Activated CD4-positive, alpha-beta T cell treated with anti-CD3 and anti-CD28 coated beads, Interleukin-2, Interleukin-4, amounts not matched to agents 100 ng/mL and 50 ng/mL, durations not matched to agents 16 hours and 8 hours (primary cell): Measurements from ENCODE around the gene GPD1.

Source experiments
- DNase-seq: peaks from one replicate; pipeline ENCODE4 v3.0.0-alpha.2; 2020; ENCODE audit warnings: low spot score

GPD1 gene

GRCh38 chr12:50101663-50102062 is 2.1 kb upstream of the GPD1 start:
- DNase-seq: no peak

DNA sequence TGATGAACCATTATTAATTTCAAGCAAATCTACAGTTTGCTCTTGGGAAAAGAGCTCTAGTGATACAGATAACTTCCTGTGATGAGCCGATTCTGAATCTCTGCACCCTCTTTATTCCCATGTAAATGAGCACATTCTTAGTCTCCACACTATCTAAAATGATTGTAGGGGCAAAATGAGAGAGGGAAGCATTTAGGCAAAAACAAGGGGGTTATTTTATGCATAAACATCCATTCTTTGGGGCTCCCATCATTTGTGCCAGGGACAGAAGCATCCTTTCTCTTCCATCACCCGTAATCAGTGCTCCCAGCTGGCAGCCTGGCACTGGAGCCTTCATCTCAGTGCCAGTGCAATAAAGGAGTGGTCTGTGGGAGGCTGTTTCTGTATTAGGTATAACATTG is 1.7 kb upstream of the GPD1 start:
- no peak for DNase-seq

GRCh38 chr12:50102646-50103309 is 1.0 kb upstream of the GPD1 start:
- DNase-seq: no peak

GRCh38 chr12:50103351-50103750 is 457 bp upstream of the GPD1 start:
- no peak for DNase-seq

DNA sequence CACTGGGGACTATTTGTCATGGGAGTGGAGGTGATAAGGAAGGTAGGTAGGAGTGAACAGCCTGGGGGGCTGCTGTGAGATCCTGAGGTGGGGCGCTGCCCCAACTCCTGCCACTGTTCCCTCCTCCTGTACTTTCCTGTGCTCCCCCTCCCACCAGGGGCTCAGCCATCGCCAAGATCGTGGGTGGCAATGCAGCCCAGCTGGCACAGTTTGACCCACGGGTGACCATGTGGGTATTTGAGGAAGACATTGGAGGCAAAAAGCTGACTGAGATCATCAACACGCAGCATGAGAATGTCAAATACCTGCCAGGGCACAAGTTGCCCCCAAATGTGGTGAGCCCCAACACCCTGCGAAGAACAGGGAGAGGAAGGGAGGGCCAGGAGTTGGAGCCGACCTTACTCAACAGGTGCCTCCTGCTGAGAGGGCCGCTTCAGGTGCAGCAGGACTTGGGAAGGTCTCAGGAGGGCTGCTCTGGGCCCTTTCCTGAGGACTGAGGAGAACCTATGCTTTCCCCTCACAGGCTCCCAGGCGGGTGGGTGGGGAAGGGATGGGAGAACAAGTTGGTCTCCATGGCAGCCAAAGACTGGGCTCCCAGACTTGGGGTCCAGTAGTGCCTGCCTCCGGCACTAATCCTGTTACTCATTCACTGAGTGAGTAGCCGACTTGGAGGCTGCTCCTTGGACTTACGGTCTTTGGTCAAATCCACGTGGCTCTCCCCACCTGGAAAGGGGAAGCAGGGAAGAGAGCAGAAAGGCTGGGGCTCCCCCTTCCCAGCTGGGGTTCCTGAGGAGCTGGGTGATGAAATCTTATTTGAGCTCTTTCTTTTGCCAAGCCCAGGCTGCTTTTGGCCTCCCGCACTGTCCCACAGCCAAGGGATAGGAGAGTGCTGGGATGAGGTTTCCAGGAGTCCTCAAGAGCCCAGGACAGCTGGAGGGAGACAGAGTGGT is 884 bp downstream of the GPD1 start:
- no peak for DNase-seq

DNA sequence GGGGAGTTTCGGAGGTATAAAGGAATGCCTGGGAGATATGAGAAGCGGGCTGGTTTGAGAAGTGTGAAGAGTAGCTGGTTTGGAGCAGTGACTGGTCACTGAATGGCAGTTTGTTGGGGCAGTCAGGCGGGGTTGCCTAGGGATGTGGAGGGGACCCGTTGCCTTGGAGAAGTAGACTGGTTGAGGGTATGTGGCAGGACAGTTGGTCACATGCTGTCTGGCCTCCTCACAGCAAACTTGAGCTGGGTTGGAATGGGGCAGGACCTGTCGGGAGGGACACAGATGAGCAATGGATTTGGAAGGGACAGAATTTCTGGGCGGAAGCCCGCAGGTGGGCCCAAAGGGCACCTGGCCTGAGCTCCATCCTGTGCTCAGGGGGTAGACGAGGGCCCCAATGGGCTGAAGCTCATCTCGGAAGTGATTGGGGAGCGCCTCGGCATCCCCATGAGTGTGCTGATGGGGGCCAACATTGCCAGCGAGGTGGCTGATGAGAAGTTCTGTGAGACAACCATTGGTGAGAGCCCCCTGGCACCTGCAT is 2.2 kb downstream of the GPD1 start:
- DNase-seq: no peak

DNA sequence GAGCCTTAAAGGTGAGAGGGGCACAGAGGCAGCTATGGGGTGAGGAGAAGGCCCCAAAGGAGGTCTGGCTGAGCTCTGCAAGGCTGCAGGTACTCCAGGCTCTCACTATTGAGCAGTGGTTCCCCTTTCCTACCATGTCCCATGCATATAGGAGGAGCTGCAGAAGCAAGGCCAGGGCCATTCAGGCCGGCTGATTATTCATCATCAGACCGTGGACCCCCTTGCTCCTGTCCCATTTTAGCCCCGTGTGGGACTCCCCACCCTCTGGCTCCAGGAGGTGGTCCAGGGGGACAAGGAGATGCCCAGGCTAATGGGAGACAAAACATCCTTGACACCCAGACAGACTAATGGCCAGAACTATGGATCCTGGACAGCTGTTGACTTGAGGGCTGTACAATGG is 3.1 kb downstream of the GPD1 start:
- no peak for DNase-seq

- DNase-seq: no peak
These were observed 3.8 kb downstream of the GPD1 start for GRCh38 chr12:50107416-50108268.

- no peak for DNase-seq
These were observed 5.5 kb downstream of the GPD1 start for GRCh38 chr12:50109319-50109718.

GRCh38 chr12:50110127-50110761 is 6.4 kb downstream of the GPD1 start:
- no peak for DNase-seq

GRCh38 chr12:50110762-50111351 is 7.0 kb downstream of the GPD1 start:
- DNase-seq: no peak

- no peak for DNase-seq
These were observed 7.5 kb downstream of the GPD1 start for GRCh38 chr12:50111395-50111692.

DNA sequence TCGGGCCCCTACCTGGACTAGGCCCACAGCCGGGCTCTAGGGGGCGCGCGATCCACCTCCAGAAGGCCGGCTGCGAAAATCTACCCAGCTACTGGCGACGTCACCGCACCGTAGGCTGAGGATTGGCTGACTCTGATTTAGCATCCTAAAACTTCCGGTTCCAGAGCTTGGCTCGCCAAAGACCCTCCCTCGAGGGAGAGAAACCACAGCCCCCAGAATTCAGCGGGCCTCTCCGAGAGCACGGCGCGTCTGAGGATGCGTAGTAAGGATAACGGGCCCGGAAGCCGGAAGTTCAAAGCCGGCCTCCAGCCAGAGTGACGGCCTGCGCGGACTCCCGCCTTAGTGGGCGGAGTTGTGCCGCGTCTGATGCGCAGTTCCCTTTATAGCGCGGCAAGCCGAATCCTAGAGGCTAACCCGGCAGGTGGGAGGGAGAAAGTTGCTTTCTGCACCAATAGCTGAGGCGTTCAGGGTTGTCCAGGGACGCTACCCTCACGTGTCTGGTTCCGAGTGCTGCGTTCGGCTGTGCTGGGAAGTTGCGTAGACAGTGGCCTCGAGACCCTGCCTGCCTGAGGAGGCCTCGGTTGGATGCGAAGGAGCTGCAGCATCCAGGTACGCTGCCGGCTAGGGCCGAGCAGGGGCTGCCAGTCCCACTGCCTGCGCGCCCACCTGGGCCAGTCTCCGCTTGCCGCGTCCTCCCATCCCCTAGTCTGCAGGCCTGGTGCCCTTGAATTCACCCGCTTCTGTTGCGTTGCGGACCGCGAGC is 8.1 kb downstream of the GPD1 start, which contains the start of gene COX14:
TSS of gene COX14 (plus strand) at position 544 of the 763 bp plus-strand sequence. CDS start 7,808 bp downstream, outside the sequence.
- DNase-seq: peak; percentile 100

GRCh38 chr12:50112456-50113218 is 8.8 kb downstream of the GPD1 start:
- DNase-seq: no peak

GRCh38 chr12:50117057-50117622 is 13.3 kb downstream of the GPD1 start:
- DNase-seq: no peak

- DNase-seq: no peak
These were observed 15.6 kb downstream of the GPD1 start for GRCh38 chr12:50119387-50119786.

GRCh38 chr12:50120521-50120920 is 16.7 kb downstream of the GPD1 start:
- no peak for DNase-seq

- no peak for DNase-seq
These were observed 17.1 kb downstream of the GPD1 start for GRCh38 chr12:50120953-50121352.

DNA sequence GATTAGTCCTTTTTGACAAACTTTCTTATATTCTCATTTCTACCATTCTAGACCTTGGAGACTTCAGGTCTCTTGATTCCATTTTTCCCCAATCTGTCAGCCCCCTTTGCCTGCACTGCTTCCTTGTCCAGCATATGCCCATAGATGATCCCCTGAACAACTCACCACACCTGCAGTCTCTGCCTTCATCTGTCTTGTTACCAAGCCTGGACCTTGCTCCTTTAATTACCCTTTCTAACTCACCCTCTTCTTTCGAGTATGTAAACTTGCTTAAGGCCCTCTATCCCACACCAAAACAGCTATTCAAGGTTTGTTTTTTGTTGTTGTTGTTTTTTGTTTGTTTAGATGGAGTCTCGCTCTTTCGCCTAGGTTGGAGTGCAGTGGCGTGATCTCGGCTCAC is 17.8 kb downstream of the GPD1 start:
- DNase-seq: no peak
